Measurements from ENCODE around the gene ITGAD.
A peak's percentile ranks its signal among the peaks of the same experiment; 100 is the strongest.

ITGAD gene

DNA sequence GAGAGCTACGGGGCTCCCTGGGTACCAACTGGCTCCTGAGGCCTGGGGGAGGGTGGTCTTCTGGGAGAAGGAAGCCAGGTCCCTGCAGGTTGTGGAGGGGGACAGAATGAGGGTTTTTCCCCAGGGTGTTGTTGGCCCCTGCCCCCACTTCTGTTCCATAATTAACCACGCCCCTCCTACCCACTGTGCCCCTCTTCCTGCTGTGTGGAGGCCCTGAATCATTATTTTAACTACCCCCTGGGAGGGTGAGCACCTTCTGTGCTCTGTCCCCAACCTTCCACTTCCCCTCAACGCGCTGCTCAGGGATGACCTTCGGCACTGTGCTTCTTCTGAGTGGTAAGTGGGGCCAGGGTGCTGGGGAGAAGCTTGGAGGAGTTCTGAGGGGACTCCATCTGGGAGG, at the start of gene ITGAD:
Gene ITGAD, plus strand, starts transcription at position 280 of the 400 bp plus-strand sequence. Its CDS starts 26 bp downstream, at position 306.
- DNase-seq = no peak

DNA sequence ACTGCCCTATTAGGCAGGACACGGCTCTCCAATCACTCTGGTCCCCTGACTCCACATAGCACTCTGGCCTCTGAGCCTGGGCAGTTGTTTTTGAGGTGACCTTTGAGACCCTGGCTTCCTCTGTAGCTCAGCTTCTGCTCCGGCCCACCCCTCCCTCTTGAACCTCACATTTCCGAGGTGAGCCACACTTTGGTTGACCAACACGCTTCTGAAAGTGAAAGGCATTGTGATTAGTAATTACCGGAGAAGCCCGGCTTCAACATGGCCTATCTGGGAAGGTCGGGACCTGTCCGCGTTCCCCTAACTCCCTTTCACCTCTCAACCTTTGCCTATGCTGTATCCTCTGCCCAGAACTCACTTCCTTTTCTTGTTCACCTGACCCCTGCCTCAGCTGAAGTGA, 48.4 kb upstream of the ITGAD start:
- DNase-seq = peak in 1 of 2 donors; percentile 15

DNA sequence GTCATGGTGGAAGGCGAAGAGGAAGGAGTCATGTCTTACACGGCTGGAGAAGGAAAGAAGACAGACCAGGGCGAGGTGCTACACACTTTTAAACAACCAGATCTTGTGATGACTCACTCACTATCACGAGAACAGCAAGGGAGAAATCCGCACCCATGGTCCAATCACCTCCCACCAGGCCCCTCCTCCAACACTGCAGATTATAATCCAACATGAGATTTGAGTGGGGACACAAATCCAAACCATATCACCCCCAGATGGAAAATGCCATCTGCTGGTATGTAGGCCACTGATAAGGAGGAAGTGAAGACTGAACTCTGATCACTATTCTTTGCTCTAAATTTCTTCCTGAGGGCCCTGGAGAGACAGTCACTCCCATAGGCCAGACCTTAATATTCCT, 45.7 kb upstream of the ITGAD start:
- no peak for DNase-seq

DNA sequence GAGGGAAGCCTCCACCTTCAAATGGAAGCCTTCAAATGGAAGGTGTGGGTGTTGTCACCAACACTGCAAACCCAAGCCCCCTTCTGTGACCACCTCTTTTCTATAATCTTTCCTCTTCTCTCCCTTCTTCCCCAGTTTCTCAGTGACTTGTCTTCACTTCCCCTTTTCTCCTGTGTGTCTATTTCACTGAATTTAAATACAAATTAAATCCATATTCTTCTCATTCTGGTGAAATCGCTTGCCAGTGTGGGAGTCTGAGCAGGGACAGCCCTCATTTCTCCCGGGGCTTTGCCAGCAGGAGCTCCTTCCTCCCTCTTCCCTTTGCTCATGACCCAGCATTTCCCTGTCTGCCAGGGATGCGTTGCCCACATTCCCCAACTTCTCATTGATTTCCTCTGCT, 44.6 kb upstream of the ITGAD start:
- DNase-seq = no peak

DNA sequence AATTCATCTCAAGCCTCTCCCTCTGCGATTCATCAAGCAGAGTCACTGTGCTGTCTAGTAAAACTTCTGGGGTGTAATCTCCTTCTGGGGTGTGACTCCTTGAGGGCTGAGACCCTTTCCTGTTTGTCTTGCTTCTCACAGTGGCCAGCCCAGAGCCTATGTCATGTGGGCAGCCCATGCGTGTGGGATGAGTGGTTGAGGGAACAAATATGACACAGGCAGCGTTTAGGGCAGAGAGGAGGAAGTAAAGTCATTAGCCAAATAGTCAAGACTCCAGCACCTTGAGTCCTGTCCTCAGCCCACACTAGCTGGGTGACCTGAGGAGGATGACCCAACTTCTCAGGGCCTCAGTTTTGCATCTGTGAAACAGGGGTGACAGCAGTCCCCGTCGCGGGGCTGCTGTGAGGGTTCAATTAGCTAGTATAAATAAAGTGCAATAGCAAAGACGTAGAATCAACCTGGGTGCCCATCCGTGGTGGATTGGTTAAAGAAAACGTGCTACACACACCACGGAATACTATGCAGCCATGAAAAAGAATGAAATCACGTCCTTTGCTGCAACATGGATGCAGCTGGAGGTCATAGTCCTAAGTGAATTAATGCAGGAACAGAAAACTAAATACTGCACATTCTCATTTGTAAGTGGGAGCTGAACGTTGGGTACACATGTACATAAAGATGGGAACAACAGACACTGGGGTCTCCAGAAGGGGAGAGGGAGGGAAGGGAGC, 42.7 kb upstream of the ITGAD start:
- peak; percentile 11 to 67 for DNase-seq

DNA sequence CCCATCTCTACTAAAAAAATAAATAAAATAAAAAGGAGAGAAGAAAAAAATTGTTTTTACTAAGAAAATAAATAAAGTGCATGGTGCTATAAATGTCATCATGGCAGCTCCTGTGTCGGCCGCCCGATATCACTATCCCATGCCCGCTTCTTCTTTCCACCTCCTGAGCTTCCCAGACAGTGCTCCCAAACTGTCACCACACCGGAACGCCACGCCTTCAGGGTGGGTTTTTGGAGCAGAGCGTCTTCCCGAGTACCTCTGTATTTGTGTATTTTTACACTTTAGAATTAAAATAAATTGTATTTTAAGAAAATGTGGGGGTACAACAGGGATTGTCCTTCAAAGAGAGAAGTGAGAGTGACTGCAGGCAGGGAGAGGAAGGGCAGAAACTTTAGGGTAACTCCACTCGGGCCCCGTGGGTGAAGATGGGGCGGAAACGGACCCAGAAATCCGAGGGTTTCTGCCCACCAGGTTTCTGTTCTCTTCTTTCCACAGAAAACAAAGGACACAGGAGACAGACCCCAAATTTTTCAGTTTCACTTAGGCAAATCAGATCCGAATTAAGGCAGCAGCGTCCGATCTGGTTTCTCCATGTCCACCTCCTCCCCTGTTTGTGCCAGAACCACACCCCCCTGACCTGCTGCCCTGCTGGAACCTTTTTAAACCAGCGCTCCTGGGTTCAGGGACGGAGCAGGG, 41.7 kb upstream of the ITGAD start:
- peak; percentile 4 to 28 for DNase-seq

DNA sequence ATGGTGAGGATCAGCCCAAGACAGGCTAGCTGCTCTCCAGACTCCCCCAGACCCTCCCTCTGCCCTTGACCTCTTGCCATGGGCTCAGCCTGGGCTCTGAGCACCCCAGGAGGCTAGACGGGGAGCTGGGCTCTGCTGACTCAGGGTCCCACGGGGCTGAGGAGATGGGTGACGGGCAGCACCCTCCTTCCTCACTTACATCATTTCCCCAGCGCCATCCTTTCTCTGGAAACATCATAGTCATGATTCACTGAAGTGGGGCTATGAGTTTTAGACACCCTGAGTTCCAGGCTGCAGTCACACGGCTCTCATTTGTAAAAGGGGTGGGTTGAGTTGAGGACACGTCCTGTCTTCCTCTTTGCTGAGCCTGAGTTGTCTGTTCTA, 41.2 kb upstream of the ITGAD start:
- DNase-seq = peak; percentile 12 to 79

DNA sequence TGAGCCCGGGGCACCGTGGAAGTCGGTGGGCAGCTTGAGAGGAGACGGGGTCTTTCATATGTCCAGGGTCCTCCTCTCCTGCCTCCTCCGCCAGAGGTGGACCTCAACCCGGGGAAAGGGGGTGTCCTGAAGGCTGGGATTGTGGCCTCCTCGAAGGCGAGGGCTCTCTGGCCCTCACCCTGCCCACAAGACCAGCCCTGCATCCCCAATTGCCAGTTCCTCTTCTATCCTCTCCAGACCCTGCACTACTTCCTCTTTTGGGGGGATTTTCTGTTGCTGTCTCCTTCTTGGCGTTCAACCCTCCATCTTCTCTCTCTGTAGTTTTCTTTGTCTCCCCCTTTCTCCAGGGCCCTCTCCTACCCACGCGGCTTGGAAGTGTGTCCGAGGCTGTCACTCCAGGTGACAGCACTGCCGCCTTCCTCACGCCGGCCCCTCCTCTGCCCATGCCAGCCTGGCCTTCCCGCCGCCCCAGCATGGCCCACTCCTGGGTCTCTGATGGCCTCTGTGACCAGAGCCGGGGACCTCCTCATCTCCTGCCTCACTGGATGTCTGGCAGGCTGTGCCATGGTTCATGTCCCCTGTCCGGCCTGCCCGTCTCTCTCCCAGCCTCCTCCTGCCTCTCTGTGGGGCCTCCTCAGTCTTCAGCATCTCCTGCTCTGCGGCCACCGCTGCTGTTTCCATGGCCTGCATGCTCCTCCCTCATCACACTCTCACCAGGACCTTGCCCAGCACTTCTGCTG, 40.6 kb upstream of the ITGAD start:
- DNase-seq = peak; percentile 8 to 60

DNA sequence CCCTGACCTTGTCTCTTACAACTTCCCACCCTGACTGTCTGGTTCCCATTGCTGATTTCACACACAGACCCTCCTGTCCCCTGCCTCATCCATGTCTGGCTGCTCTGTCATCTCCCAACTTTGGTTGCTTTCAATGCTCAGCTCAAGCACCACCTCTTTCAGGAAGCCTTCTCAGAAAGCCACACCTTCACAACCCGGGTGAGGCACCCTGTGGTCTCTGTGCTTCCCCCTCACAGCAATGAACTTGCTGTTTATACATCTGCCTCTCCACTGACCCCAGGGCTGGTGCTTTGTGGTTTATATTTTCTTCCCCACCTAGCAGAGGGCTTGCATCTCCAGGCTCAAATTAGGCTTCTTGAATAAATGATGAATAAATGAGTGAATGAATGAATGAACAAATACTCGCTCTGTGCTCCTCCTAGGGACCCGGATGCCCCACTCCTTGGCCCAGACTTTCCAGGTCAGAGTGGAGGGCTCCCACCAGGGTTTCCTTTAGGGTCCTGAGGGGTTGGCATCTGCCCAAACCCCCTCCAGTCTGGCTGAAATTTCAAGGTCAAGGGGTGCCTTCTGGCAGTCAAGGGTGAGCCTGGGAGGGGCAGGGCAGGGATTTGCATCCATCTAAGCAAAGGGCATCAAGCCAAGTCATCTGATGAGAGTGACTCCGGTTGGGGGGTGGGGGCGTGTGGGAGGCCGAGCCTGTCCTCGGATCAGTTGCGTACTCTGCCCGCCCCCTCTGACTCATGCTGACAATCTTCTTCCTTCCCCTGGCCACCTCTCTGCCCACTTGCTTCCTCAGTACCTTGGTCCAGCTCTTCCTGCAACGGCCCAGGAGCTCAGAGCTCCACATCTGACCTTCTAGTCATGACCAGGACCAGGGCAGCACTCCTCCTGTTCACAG, 38.5 kb upstream of the ITGAD start, which contains the start of gene ITGAX:
Gene ITGAX, plus strand, starts transcription at position 783 of the 898 bp plus-strand sequence. Its CDS starts 79 bp downstream, at position 862.
- DNase-seq = peak; percentile 68 to 83

DNA sequence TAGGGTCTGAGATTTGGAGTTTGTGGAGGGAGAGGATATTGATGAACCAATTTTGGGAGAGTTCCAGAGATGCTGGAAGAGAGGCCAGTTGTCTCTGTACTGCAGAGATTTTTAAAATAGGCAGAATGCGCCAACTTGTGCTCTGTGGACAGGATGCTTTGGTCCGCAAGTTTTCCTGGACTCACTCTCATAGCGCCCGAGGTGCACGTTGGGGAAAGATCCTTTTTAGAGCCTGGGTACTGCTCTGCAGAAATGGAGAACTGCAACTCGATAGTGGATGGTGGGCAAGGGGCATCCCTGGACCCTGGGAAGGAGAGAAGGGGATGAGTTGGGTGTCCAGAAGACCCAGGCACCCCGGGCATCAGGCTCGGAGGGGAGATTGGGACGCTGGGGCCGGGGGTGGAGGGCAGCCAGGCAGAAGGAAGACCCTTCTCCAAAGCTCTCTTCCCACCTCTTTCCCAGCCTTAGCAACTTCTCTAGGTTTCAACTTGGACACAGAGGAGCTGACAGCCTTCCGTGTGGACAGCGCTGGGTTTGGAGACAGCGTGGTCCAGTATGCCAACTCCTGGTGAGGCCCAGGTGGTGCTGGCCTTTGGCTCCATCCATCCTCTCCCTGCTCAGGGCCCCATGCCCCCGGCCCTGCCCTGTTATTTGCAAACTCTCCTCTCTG, 37.6 kb upstream of the ITGAD start:
- no peak for DNase-seq

DNA sequence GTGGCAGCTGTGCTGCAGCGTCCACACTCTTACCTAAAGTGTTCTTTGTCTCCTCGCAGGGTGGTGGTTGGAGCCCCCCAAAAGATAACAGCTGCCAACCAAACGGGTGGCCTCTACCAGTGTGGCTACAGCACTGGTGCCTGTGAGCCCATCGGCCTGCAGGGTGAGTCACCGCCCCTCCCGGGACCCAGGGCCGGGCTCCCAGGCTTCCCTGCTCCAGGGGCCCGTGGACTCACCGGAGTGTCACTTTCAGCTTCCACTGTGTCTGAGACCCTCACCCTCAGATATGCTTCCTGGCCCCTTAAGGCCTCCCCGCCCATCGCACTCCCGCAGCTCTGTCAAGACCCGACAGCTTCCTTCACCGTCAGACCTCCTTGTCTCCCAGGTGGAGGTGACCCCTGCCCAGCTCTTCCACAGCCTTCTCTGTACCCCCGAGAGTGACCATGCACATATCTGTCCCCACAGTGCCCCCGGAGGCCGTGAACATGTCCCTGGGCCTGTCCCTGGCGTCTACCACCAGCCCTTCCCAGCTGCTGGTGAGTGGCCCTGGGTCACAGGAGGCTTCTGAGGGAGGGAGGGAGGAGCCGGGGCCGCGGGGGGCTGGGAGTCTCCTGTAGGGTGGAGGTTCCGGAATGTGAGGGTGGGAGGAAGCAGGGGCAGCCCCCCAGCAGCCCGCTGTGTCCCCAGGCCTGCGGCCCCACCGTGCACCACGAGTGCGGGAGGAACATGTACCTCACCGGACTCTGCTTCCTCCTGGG, 36.4 kb upstream of the ITGAD start:
- DNase-seq = no peak

DNA sequence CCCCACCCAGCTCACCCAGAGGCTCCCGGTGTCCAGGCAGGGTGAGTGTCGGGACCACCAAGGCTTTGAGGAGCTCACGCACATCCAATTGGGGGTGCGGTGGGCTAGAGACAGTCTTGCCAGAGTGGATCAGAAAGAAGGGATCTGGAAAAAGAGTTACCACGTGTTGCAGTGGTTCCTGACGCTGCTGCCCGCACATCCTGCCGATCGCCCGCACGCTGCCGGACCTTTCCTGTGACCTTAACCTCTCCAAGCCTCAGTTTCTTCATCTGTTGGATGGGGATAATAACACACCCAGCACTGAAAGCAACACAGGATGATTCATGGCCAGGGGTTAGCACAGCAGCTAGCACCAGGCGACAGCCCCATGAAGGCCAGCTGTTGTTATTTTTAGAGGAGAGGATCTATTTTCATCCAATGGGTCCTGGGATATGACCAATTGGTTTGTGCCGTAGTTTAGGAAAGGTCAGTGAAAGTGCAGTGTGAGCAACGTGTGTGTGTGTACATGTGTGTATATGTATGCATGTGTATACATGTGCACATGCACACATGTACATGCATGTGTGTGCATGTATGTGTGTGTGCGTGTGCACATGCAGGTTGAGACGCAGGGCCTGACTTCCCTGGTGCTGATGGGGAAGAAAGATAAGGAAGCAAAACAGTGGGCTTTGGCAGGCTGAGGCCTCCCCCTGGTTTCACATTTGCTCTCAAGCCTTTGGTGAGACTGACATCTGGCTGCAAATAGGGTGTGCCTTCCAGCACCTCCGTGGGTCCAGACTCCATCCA, 35.6 kb upstream of the ITGAD start:
- no peak for DNase-seq

DNA sequence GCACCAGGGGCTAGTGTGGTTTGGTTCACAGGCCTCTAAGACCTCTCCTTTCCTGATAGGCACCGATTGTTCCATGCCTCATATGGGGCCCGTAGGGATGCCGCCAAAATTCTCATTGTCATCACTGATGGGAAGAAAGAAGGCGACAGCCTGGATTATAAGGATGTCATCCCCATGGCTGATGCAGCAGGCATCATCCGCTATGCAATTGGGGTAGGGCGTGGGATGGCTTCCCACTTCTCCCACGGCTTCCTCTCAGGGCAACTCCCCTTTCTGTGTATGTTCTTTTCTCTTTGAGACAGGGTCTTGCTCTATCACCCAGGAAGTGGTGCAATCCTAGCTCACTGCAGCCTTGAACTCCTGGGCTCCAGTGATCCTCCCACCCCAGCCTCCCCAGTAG, 32.9 kb upstream of the ITGAD start:
- DNase-seq = no peak

DNA sequence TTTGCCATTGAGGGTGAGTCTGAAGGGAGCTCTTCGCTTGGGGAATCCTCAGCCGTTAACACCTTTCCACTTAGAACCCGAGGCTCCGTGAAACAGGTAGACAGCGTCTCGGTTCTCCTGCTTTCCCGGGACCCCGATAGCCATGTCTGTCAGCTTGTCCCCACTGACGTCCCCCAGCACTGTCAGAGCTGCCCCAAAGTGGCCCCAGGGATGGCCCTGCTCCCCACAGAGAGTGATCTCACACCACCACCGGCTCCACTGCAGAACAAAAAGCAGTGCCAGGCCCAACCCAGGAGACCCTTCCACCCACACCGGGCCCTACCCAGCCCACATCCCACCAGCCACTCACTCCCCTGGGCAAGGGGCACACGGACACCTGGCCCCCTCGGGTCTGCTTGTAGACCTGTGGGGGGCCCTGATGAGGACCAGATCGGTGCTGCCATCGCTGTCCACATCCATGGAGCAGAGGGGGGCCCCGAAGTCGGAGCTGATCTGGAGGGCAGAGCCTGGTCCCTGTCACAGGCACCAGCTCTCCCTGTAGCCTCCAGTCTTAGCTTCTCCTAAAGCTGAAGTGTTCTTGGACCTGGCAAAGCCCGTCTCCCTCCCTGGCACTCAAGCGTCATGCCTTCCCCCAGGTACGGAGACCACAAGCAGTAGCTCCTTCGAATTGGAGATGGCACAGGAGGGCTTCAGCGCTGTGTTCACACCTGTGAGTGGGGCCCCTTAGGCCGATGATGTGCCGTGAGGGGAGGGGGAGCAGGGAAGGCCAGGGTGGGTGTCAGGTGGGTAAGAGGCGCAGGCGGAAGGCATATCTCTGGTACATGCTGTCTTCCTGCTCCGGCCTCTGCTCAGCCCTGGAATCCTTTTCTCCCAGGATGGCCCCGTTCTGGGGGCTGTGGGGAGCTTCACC, 31.7 kb upstream of the ITGAD start:
- no peak for DNase-seq

DNA sequence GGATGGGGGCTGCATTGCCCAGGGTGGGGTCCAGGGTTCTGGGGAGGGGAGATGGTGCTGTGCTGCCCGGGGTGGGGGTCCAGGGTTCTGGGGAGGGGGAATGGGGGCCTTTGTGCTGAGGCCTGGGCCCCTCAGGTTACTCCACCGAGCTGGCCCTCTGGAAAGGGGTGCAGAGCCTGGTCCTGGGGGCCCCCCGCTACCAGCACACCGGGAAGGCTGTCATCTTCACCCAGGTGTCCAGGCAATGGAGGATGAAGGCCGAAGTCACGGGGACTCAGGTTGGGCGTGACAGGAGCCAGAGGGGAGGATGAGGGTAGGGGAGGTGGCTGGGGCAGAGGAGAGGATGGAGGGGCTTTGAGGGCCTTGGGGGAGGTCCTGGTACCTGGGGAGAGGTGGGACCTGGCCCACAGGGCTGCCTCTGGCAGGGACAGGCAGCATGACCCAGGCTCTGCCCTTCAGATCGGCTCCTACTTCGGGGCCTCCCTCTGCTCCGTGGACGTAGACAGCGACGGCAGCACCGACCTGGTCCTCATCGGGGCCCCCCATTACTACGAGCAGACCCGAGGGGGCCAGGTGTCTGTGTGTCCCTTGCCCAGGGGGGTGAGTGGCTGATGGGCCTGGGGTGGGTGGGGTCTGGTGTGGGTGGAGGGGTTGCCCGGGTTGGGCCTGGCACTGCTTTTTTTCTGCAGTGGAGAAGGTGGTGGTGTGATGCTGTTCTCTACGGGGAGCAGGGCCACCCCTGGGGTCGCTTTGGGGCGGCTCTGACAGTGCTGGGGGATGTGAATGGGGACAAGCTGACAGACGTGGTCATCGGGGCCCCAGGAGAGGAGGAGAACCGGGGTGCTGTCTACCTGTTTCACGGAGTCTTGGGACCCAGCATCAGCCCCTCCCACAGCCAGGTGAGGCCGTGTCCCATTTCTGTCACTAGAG, 30.4 kb upstream of the ITGAD start:
- DNase-seq = no peak

DNA sequence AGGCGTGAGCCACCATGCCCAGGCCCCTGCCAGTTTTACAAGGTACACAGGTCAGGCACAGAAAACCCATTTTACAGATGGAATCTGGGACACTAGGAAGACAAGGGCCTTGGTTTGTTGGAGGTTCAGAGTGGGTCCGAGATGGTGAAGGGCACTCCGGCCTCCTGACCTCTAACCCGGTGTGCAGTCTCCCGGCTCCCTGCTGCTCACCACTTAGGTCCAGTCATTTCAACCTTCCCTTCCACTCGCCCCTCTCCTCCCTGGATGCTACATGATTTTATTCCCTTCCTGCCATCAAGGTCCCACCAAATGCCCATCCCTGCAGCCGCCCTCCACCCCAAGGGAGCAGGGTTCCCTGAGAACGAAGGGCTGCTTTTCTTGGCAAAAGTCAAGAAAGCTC, 29.4 kb upstream of the ITGAD start:
- DNase-seq = no peak

DNA sequence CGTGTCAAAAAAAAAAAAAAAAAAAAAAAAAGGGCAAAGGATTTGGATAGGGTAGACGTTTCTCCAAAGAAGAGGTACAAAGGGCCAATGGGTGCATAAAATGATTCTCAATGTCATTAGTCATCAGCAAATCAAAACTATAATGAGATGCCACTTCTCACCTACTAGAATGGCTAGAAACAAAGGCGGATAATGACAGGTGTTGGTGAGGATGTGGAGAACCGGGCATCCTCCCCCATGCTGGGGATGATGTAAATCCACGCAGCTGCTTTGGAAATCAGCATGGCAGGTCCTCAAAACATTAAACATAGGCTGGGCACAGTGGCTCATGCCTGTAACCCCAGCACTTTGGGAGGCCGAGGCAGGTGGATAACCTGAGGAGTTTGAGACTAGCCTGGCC, 28.7 kb upstream of the ITGAD start:
- DNase-seq = no peak

Data from CD4-positive, alpha-beta T cell treated with Interferon alpha-2 for 1 hour (primary cell).